Panc1 (cell line): ENCODE results near the gene MEGF8. TPM values are rescaled to one million over a fixed set of nuclear protein-coding genes. Genes with fewer than 3 reads are reported as not detected.

Experiments used
- ATAC-seq: fragments of 200-7000 bp; cut with Tn5 transposase; 2 replicates; pipeline ENCODE4 v1.9.1; 2020; ENCODE audit warnings: mild to moderate bottlenecking, moderate library complexity
- BruUV-seq: library from RNA; stranded (reverse); fragments of 400-500 nt; replicated peaks from 2 replicates; lab custom pipeline; 2021; lab: Mats Ljungman, UMichigan
- CTCF ChIA-PET: fragments of 300-600 bp; sonication (Branson Sonifier 250); formaldehyde crosslinking; loops from one replicate; lab custom pipeline; 2022; ENCODE audit warnings: antibody characterized with exemption; lab: Charles Lee
- POLR2A ChIA-PET: fragments of 300-600 bp; sonication (Branson Sonifier 250); formaldehyde crosslinking; loops from one replicate; lab custom pipeline; 2022; ENCODE audit warnings: antibody characterized with exemption; lab: Charles Lee
- DNase-seq: peaks from one replicate; pipeline ENCODE4 v3.0.0-alpha.2; 2010; ENCODE audit warnings: low read depth, low spot score
- H3K27ac ChIP-seq: 2 replicates; pipeline ENCODE4 v1.5.1; 2011; ENCODE audit warnings: mild to moderate bottlenecking, low read length, inconsistent platforms
- H3K27me3 ChIP-seq: fragments of 200-500 bp; sonication (Bioruptor generic); 2 replicates; pipeline ENCODE4 v1.6.0; 2014; ENCODE audit warnings: low read length, inconsistent platforms; ENCODE audit not compliant: control insufficient read depth, insufficient read depth
- H3K36me3 ChIP-seq: fragments of 200-500 bp; sonication (Bioruptor generic); 2 replicates; pipeline ENCODE4 v1.5.1; 2014; ENCODE audit warnings: inconsistent platforms, mild to moderate bottlenecking, low read length, moderate library complexity; ENCODE audit not compliant: control insufficient read depth, insufficient read depth
- H3K4me1 ChIP-seq: 2 replicates; pipeline ENCODE4 v1.5.1; 2011; ENCODE audit warnings: inconsistent platforms, mild to moderate bottlenecking, low read length, moderate library complexity; ENCODE audit not compliant: control insufficient read depth, insufficient read depth
- H3K4me3 ChIP-seq, 2 experiments: 2 replicates each; pipeline ENCODE4 v1.5.1; 2011 to 2012; ENCODE audit warnings: low read depth in 2 of 2, low read length in 2 of 2, mild to moderate bottlenecking in 2 of 2, inconsistent platforms in 1 of 2, moderate library complexity in 1 of 2
- H3K9me3 ChIP-seq: fragments of 200-500 bp; sonication (Bioruptor generic); 2 replicates; pipeline ENCODE4 v1.5.1; 2014; ENCODE audit warnings: low read depth, mild to moderate bottlenecking, inconsistent platforms, low read length, moderate library complexity; ENCODE audit not compliant: control insufficient read depth, insufficient read depth
- POLR2AphosphoS5 ChIP-seq: IDR thresholded peaks from 2 replicates; pipeline ENCODE4 v1.6.1; 2012; ENCODE audit warnings: mild to moderate bottlenecking, low read depth, low read length, moderate library complexity
- REST ChIP-seq, 2 experiments: IDR thresholded peaks; 2 replicates each; pipeline ENCODE4 v1.6.1; 2011 to 2012; ENCODE audit warnings: low read depth in 2 of 2, control low read depth in 1 of 2, low read length in 1 of 2, mild to moderate bottlenecking in 1 of 2, moderate library complexity in 1 of 2; ENCODE audit not compliant: insufficient read depth in 1 of 2
- SIN3A ChIP-seq: IDR thresholded peaks from 2 replicates; pipeline ENCODE4 v1.6.1; 2012; ENCODE audit warnings: low read depth, mild to moderate bottlenecking, low read length, moderate library complexity, borderline replicate concordance; ENCODE audit not compliant: insufficient read depth
- TCF7L2 ChIP-seq: IDR thresholded peaks from 2 replicates; pipeline ENCODE4 v1.6.1; 2011; ENCODE audit warnings: mild to moderate bottlenecking, low read depth, low read length, inconsistent platforms
- in situ Hi-C: cut with HindIII; loops from 2 replicates; pipeline ENCODE4 v1.10.0; 2016; ENCODE audit warnings: low sequenced_read_pairs, low pct_unique_long_range_greater_than_20kb
- intact Hi-C: fragments of 100-400 bp; cut with micrococcal nuclease; formaldehyde crosslinking; loops from one replicate; pipeline ENCODE4 v1.10.0; 2022; ENCODE audit not compliant: unreplicated experiment
- total RNA-seq: library from RNA; stranded (reverse); gene quantifications from one replicate; pipeline ENCODE4 v1.2.1, GENCODE V29; 2021; ENCODE audit not compliant: unreplicated experiment
- TF ChIP-seq, protein P1 (sequence below): fragments of 450-650 bp; IDR thresholded peaks from 2 replicates; pipeline ENCODE4 v1.5.1; 2017; ENCODE audit warnings: mild to moderate bottlenecking

The MEGF8 gene
- total RNA-seq, 1 experiment from 2014 or later, result 14.2 TPM

DNA sequence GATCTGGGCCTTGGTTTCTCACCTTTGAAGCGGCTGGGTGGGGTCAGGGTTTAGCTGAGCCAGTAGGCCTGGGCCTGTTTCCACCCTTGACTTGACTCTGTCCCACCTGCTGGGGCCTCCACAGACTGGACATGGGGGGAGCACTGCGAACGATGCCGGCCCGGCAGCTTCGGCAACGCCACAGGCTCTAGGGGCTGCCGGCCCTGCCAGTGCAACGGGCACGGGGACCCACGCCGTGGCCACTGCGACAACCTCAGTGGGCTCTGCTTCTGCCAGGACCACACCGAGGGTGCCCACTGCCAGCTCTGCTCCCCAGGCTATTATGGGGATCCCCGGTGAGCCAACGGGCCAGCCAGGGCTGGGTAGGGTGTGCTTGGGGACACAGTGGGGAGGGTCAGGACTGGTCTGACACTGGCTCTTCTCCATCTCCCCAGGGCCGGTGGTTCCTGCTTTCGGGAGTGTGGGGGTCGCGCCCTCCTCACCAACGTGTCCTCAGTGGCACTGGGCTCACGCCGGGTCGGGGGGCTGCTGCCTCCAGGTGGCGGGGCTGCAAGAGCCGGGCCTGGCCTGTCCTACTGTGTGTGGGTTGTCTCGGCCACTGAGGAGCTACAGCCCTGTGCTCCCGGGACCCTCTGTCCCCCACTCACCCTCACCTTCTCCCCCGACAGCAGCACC is 28.0 kb downstream of the MEGF8 start:
- Histone ChIP-seq H3K36me3 (no peaks in the 10 kb centered on the region), H3K4me1 (no peaks in the 10 kb centered on the region), H3K27me3 (no peaks in the 10 kb centered on the region), H3K4me3 (no peak overlapping the region), H3K9me3 (no peaks in the 10 kb centered on the region), H3K27ac (no peak overlapping the region)
- no peak for ATAC-seq
- BruUV-seq, result no TSS peak
- TF ChIP-seq TCF7L2 (no peak), REST (IDR thresholded peaks at IDR 0.05; ENCODE audit: insufficient read depth in 1 of 2, low read depth in 2 of 2, low read length in 1 of 2) (no peak), POLR2AphosphoS5 (no peak), SIN3A (no peak)
- TF ChIP-seq, protein P1, sequence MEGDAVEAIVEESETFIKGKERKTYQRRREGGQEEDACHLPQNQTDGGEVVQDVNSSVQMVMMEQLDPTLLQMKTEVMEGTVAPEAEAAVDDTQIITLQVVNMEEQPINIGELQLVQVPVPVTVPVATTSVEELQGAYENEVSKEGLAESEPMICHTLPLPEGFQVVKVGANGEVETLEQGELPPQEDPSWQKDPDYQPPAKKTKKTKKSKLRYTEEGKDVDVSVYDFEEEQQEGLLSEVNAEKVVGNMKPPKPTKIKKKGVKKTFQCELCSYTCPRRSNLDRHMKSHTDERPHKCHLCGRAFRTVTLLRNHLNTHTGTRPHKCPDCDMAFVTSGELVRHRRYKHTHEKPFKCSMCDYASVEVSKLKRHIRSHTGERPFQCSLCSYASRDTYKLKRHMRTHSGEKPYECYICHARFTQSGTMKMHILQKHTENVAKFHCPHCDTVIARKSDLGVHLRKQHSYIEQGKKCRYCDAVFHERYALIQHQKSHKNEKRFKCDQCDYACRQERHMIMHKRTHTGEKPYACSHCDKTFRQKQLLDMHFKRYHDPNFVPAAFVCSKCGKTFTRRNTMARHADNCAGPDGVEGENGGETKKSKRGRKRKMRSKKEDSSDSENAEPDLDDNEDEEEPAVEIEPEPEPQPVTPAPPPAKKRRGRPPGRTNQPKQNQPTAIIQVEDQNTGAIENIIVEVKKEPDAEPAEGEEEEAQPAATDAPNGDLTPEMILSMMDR, result no peak
- CTCF ChIA-PET, result no interaction called here
- DNase-seq, result no peak
- POLR2A ChIA-PET, result no interaction called here
- intact Hi-C loops, result no loop called here
- in situ Hi-C loops, result no loop called here

GRCh38 chr19:42355896-42356295 is 30.5 kb downstream of the MEGF8 start:
- DNase-seq (no peak), ATAC-seq (no peak)
- in situ Hi-C loops (no loop called here), intact Hi-C loops (no loop called here)
- no peaks in the 10 kb centered on the region for H3K9me3 ChIP-seq
- no peak overlapping the region for H3K27ac ChIP-seq
- no peaks in the 10 kb centered on the region for H3K27me3 ChIP-seq
- no peaks in the 10 kb centered on the region for H3K36me3 ChIP-seq
- H3K4me1 ChIP-seq, result no peaks in the 10 kb centered on the region
- H3K4me3 ChIP-seq, result no peak overlapping the region
- CTCF ChIA-PET, result no interaction called here
- TF ChIP-seq, protein P1, result no peak
- TF ChIP-seq TCF7L2, result no peak
- TF ChIP-seq SIN3A, result no peak
- no peak for TF ChIP-seq REST (IDR thresholded peaks at IDR 0.05; ENCODE audit: insufficient read depth in 1 of 2, low read depth in 2 of 2, low read length in 1 of 2)
- TF ChIP-seq POLR2AphosphoS5, result no peak
- no TSS peak for BruUV-seq
- POLR2A ChIA-PET, result no interaction called here
